HUDEP-2 (cell line): Measurements from ENCODE around the gene BANF1.

ENCODE experiments used
- DNase-seq, 76 experiments: peaks; one replicate each; lab custom pipeline; 2025; ENCODE audit not compliant: unreplicated experiment in 76 of 76; lab: John Stamatoyannopoulos, UW

The BANF1 gene

GRCh38 chr11:66001942-66002647 lies at the start of gene BANF1, which contains the start of gene EIF1AD:
TSS of gene BANF1 (plus strand) at chr11:66002503. CDS start at chr11:66003251, 748 bp downstream.
TSS of gene EIF1AD (minus strand) at chr11:66002157. CDS start at chr11:66000389, 1,768 bp downstream.
- peak in 75 of 76 experiments; percentile 52 to 97 (median 91) for DNase-seq

GRCh38 chr11:65953471-65953870 lies 48.8 kb upstream of the BANF1 start:
- DNase-seq: no peak

GRCh38 chr11:65954771-65955170 lies 47.5 kb upstream of the BANF1 start:
- no peak for DNase-seq

- DNase-seq: peak in 1 of 76 experiments; percentile 1
These were observed 44.0 kb upstream of the BANF1 start for GRCh38 chr11:65958291-65958690.

- DNase-seq: no peak
These were observed 43.4 kb upstream of the BANF1 start for GRCh38 chr11:65958774-65959420.

GRCh38 chr11:65960824-65961266 lies 41.5 kb upstream of the BANF1 start:
- DNase-seq: peak in 4 of 76 experiments; percentile 6 to 42 (median 28)

- DNase-seq: peak in 74 of 76 experiments; percentile 71 to 96 (median 91)
These were observed 40.8 kb upstream of the BANF1 start, which contains the start of gene SART1 for GRCh38 chr11:65961267-65962140. TSS of gene SART1 (plus strand) at chr11:65961734. CDS start at chr11:65961781, 47 bp downstream.

GRCh38 chr11:65962141-65962564 lies 40.1 kb upstream of the BANF1 start:
- DNase-seq: peak in 1 of 76 experiments; percentile 12

GRCh38 chr11:65964906-65965305 lies 37.4 kb upstream of the BANF1 start:
- no peak for DNase-seq

- no peak for DNase-seq
These were observed 36.1 kb upstream of the BANF1 start for GRCh38 chr11:65965986-65966762.

GRCh38 chr11:65967329-65967934 lies 34.9 kb upstream of the BANF1 start:
- DNase-seq: no peak

GRCh38 chr11:65968600-65969482 lies 33.5 kb upstream of the BANF1 start:
- no peak for DNase-seq

GRCh38 chr11:65972116-65972515 lies 30.2 kb upstream of the BANF1 start:
- no peak for DNase-seq

- no peak for DNase-seq
These were observed 28.7 kb upstream of the BANF1 start for GRCh38 chr11:65973439-65974110.

GRCh38 chr11:65975771-65976170 lies 26.5 kb upstream of the BANF1 start:
- no peak for DNase-seq

- no peak for DNase-seq
These were observed 25.8 kb upstream of the BANF1 start for GRCh38 chr11:65976216-65977176.
